ENCODE results near the gene CCDC174.
A peak's percentile ranks its signal among the peaks of the same experiment; 100 is the strongest.

DNA sequence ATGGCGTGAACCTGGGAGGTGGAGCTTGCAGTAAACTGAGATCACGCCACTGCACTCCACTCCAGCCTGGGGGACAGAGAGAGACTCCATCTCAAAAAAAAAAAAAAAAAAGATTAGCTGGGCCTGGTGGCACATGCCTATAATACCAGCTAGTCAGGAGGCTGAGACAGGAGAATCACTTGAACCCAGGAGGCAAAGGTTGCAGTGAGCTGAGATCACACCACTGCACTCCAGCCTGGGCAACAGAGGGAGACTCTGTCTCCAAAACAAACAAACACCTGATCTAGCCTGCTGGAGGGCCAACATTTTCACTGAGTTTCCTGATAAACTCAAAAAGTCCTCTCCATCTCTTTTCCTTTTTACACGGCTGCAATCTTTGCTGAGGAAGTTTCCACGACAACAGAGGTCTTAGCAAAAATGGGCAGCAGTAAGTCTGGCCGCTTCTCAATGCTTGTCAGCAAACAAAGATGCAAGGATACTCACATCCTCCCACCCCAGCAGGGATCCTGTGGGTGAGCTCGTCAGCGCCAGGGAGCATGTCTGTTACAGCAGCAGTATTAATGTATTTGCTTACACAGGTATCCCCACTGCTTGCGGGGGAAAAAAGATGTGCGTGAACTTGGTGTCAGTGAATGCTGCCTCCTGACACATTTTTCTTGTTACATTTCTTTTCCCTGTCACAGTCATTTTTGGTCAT, 21.0 kb upstream of the CCDC174 start:
- TF ChIP-seq CTCF (IDR thresholded peaks at IDR 0.05; ENCODE audit: low read depth, low read length, missing input control) (no peak), YY1 (IDR thresholded peaks at IDR 0.05) (peak; percentile 27), RAD21 (IDR thresholded peaks at IDR 0.05) (no peak)

All from liver (tissue), 3 donors.